K562 (cell line): ENCODE data around the gene CTNNBL1. TPM values are rescaled to one million over a fixed set of nuclear protein-coding genes. Genes with fewer than 3 reads are reported as not detected.

ENCODE experiments used
- ATAC-seq: fragments of 200-7000 bp; cut with Tn5 transposase; 3 replicates; pipeline ENCODE4 v1.9.1; 2020; ENCODE audit warnings: moderate library complexity
- BruUV-seq: library from RNA; stranded (reverse); fragments of 400-500 nt; replicated peaks from 2 replicates; lab custom pipeline; 2021; lab: Mats Ljungman, UMichigan
- CTCF ChIA-PET: fragments of 300-600 bp; formaldehyde crosslinking; extraction: SDS; loops from one replicate; lab custom pipeline; 2021; ENCODE audit warnings: low intra/inter-chr PET ratio; lab: Yijun Ruan, JAX
- POLR2A ChIA-PET: fragments of 300-600, 350-650 bp; sonication (Branson Sonifier 250); formaldehyde crosslinking; extraction: SDS; loops from one replicate; lab custom pipeline; 2021; ENCODE audit warnings: antibody characterized with exemption, inconsistent platforms; lab: Yijun Ruan, JAX
- DNase-seq, 4 experiments: peaks; one replicate each; pipeline versions ENCODE4 v3.0.0 to v3.0.0-alpha.2; 2011 to 2018; ENCODE audit warnings: low spot score in 3 of 4, mixed read lengths in 3 of 4; ENCODE audit errors: extremely low read depth in 1 of 4
- FAIRE-seq: peaks from 2 replicates; lab custom pipeline; 2011; peaks lifted over from hg19 to GRCh38; lab: Jason Lieb, UNC
- H2AFZ ChIP-seq: 2 replicates; pipeline ENCODE4 v1.6.0; 2011; ENCODE audit warnings: low read depth, low read length, control low read depth, inconsistent platforms
- H3K27ac ChIP-seq: fragments of 200-600 bp; 3 replicates; pipeline ENCODE4 v1.8.0; 2011; ENCODE audit warnings: low read depth, mild to moderate bottlenecking, control low read depth, inconsistent platforms, low read length, moderate library complexity, mixed read lengths; ENCODE audit errors: extremely low read depth
- H3K27me3 ChIP-seq, 2 experiments: fragments of 300-600 bp in 1 of 2; 2 replicates in 1 of 2; 3 replicates in 1 of 2; pipeline versions ENCODE4 v1.6.0 to v1.8.0; 2011; ENCODE audit warnings: inconsistent platforms in 2 of 2, low read length in 2 of 2, mild to moderate bottlenecking in 1 of 2, mixed read lengths in 1 of 2, moderate library complexity in 1 of 2; ENCODE audit not compliant: control insufficient read depth in 2 of 2, insufficient read depth in 2 of 2
- H3K36me3 ChIP-seq: fragments of 300-600 bp; 3 replicates; pipeline ENCODE4 v1.8.0; 2011; ENCODE audit warnings: mild to moderate bottlenecking, low read length, inconsistent platforms; ENCODE audit not compliant: control insufficient read depth, insufficient read depth
- H3K4me1 ChIP-seq, 2 experiments: fragments of 200-600 bp in 1 of 2; replicated peaks in 1 of 2; 2 replicates in 1 of 2; 3 replicates in 1 of 2; pipeline versions ENCODE4 v1.5.1 to v1.8.0; 2011; ENCODE audit warnings: inconsistent platforms in 2 of 2, low read length in 2 of 2, mild to moderate bottlenecking in 1 of 2, mixed read lengths in 1 of 2, moderate library complexity in 1 of 2; ENCODE audit not compliant: control insufficient read depth in 2 of 2, insufficient read depth in 2 of 2
- H3K4me2 ChIP-seq: 2 replicates; pipeline ENCODE4 v1.6.1; 2011; ENCODE audit warnings: low read length, control low read depth, inconsistent platforms, mixed read lengths; ENCODE audit not compliant: insufficient read depth
- H3K4me3 ChIP-seq: fragments of 200-600 bp; sonication (generic), shearing (Covaris generic); 2 replicates; pipeline ENCODE4 v1.5.1; 2016; ENCODE audit warnings: control low read depth, inconsistent platforms
- H3K79me2 ChIP-seq: fragments of 200-600 bp; 3 replicates; pipeline ENCODE4 v1.8.0; 2011; ENCODE audit warnings: low read length, inconsistent platforms; ENCODE audit not compliant: control insufficient read depth, insufficient read depth
- H3K9ac ChIP-seq, 2 experiments: 2 replicates each; pipeline versions ENCODE4 v1.6.0 to v1.6.1; 2011; ENCODE audit warnings: low read depth in 2 of 2, low read length in 2 of 2, control low read depth in 1 of 2, inconsistent platforms in 1 of 2, mild to moderate bottlenecking in 1 of 2, mixed read lengths in 1 of 2; ENCODE audit not compliant: insufficient read depth in 1 of 2
- H3K9me1 ChIP-seq: one replicate; pipeline ENCODE4 v1.6.0; 2011; ENCODE audit warnings: inconsistent platforms, mild to moderate bottlenecking, low read length, moderate library complexity; ENCODE audit not compliant: control insufficient read depth, insufficient read depth
- H3K9me3 ChIP-seq: replicated peaks from 2 replicates; pipeline ENCODE4 v1.5.1; 2011; ENCODE audit warnings: low read depth, low read length, inconsistent platforms; ENCODE audit not compliant: control insufficient read depth, insufficient read depth
- H4K20me1 ChIP-seq: replicated peaks from 2 replicates; pipeline ENCODE4 v1.6.1; 2011; ENCODE audit warnings: low read length, inconsistent platforms, mixed read lengths; ENCODE audit not compliant: control insufficient read depth, insufficient read depth
- CREB3 ChIP-seq: fragments of 450-650 bp; conservative IDR thresholded peaks from 2 replicates; pipeline ENCODE4 v1.6.1; 2016; ENCODE audit warnings: missing genetic modification characterization, low read depth, mild to moderate bottlenecking, missing compliant biosample characterization, moderate library complexity
- KDM4B ChIP-seq, 2 experiments: fragments of 450-650 bp in 1 of 2; sonication (generic) in 1 of 2; IDR thresholded peaks; 2 replicates each; pipeline ENCODE4 v1.6.1; 2016 to 2017; ENCODE audit warnings: borderline replicate concordance in 2 of 2, antibody characterized with exemption in 1 of 2, low read depth in 1 of 2, mild to moderate bottlenecking in 1 of 2
- MTA1 ChIP-seq: fragments of 450-650 bp; IDR thresholded peaks from 2 replicates; pipeline ENCODE4 v1.6.1; 2017; ENCODE audit warnings: borderline replicate concordance
- PKNOX1 ChIP-seq: fragments of 450-650 bp; IDR thresholded peaks from 2 replicates; pipeline ENCODE4 v1.6.1; 2016
- SPI1 ChIP-seq: IDR thresholded peaks from 2 replicates; pipeline ENCODE4 v1.6.1; 2011; ENCODE audit warnings: low read depth, low read length, control low read depth, borderline replicate concordance
- TEAD4 ChIP-seq, 2 experiments: sonication (generic) in 1 of 2; formaldehyde crosslinking in 1 of 2; IDR thresholded peaks; 2 replicates each; pipeline versions ENCODE4 v1.6.1 to v1.8.0; 2012 to 2022; ENCODE audit warnings: borderline replicate concordance in 1 of 2, inconsistent platforms in 1 of 2, low read length in 1 of 2, mild to moderate bottlenecking in 1 of 2, missing genetic modification reagents in 1 of 2
- XRCC4 ChIP-seq: IDR thresholded peaks from one replicate; pipeline ENCODE4 v1.6.1; 2011; ENCODE audit not compliant: insufficient read depth, insufficient read length; ENCODE audit errors: extremely low read depth
- ZFP30 ChIP-seq: fragments of 250-450 bp; sonication (Bioruptor Pico); IDR thresholded peaks from 2 replicates; pipeline ENCODE4 v1.8.0; 2022; ENCODE audit warnings: moderate library complexity, mild to moderate bottlenecking, inconsistent platforms, borderline replicate concordance
- ZNF766 ChIP-seq: fragments of 200-800 bp; sonication (Bioruptor generic); conservative IDR thresholded peaks from 2 replicates; pipeline ENCODE4 v1.6.1; 2016; ENCODE audit warnings: missing genetic modification characterization, missing compliant biosample characterization
- WGBS: fragments of 100-300 bp; shearing (Covaris generic); methylation state at CpG from one replicate; pipeline ENCODE4 v1.1.6; 2016; ENCODE audit warnings: low coverage, mixed read lengths; ENCODE audit not compliant: insufficient coverage; ENCODE audit errors: missing lambda C conversion rate; 5-methylcytosine and 5-hydroxymethylcytosine counted together
- in situ Hi-C: fragments of 300-500 bp; cut with MboI; formaldehyde crosslinking; loops from 4 replicates; pipeline ENCODE4 v1.15.0; 2018; ENCODE audit warnings: inconsistent platforms, mixed read lengths
- intact Hi-C: fragments of 100-400 bp; cut with micrococcal nuclease; formaldehyde crosslinking; loops from 2 replicates; pipeline ENCODE4 v1.14.2; 2022
- polyA plus RNA-seq, 8 experiments: library from polyadenylated mRNA; depleted of rRNA in 4 of 8; stranded (reverse) in 5 of 8; unstranded in 3 of 8; fragments of >200 nt; fragmentation: Nextera tagmentation in 2 of 8; fragmentation: Illumina TruSeq in 1 of 8; extraction: Ambion mirVana in 2 of 8; extraction: Trizol in 1 of 8; gene quantifications; 2 replicates each; pipeline versions ENCODE4 v1.2.1 to v1.2.3, GENCODE V29; 2011 to 2014; ENCODE audit warnings: inconsistent platforms in 1 of 8, missing spikeins in 1 of 8
- total RNA-seq, 7 experiments: library from RNA; depleted of rRNA in 6 of 7; stranded (reverse); fragments of >200 nt in 6 of 7; fragmentation: Illumina TruSeq in 2 of 7; extraction: Trizol in 2 of 7; gene quantifications; 2 replicates each; pipeline versions ENCODE4 v1.2.1 to v1.2.3, GENCODE V29; 2011 to 2021; ENCODE audit warnings: low replicate concordance in 1 of 7

The CTNNBL1 gene
- total and polyA plus RNA-seq, 9 of the 15 experiments (the other 6 are each of a cell fraction or from before 2014, with no cell fraction given), result 32.4 to 85.6 (median 43.6) TPM

- intact Hi-C loops (no loop called here), in situ Hi-C loops (no loop called here)
- Histone ChIP-seq H3K79me2 (no peaks in the 10 kb centered on the region), H4K20me1 (no peaks in the 10 kb centered on the region; the same call in 1 of the 2 replicates), H3K4me3 (no peak overlapping the region), H3K4me1 (no peaks in the 10 kb centered on the region), H3K9me1 (no peaks in the 10 kb centered on the region), H3K27me3 (peaks cover 12 to 27% of the 10 kb centered on the region in 2 experiments; a peak in 4 of 5 replicates), H3K36me3 (no peaks in the 10 kb centered on the region), H3K27ac (no peak overlapping the region), H2AFZ (no peak overlapping the region), H3K9me3 (no peaks in the 10 kb centered on the region), H3K9ac (no peak overlapping the region), H3K4me2 (no peak overlapping the region)
- POLR2A ChIA-PET, result interaction anchor here (1.2 kb wide), 1 partner anchor 263 kb away, joined by 4 read pairs; no protein-coding TSS in a partner anchor
- no peak for TF ChIP-seq KDM4B (IDR thresholded peaks at IDR 0.05; ENCODE audit: borderline replicate concordance in 2 of 2, low read depth in 1 of 2)
- no peak for TF ChIP-seq TEAD4 (IDR thresholded peaks at IDR 0.05; ENCODE audit: low read length)
- TF ChIP-seq TEAD4 (CRISPR knock-in tag; IDR thresholded peaks at IDR 0.05; ENCODE audit: borderline replicate concordance), result no peak
- TF ChIP-seq PKNOX1, result no peak
- TF ChIP-seq XRCC4, result no peak
- TF ChIP-seq ZFP30, result no peak
- no peak for TF ChIP-seq SPI1
- TF ChIP-seq MTA1, result no peak
- no peak for TF ChIP-seq ZNF766
- TF ChIP-seq CREB3 (tag), result no peak
- CTCF ChIA-PET, result no interaction called here
- ATAC-seq (no peak), FAIRE-seq (no peak), DNase-seq (no peak)
- no TSS peak for BruUV-seq
- WGBS, result 0% methylated on average over 3 of the region's 3 CpGs
Observed at GRCh38 chr20:37647946-37648345, 45.9 kb upstream of the CTNNBL1 start.
